Thyroid gland (tissue), 4 donors: ENCODE data around the gene PALM.
"Not testable (repeated sequence)": the region's sequence is repeated elsewhere in the genome, so short reads cannot be mapped to it uniquely, and the experiment has no call there.

Source experiments
- CTCF ChIP-seq, 6 experiments: fragments of 200-600 bp in 3 of 6; fragments of 450-650 bp in 3 of 6; sonication (generic) in 3 of 6; IDR thresholded peaks; one replicate each; pipeline ENCODE4 v1.5.1; 2016 to 2019; ENCODE audit warnings: antibody characterized with exemption in 6 of 6, mild to moderate bottlenecking in 2 of 6, inconsistent platforms in 1 of 6, moderate library complexity in 1 of 6
- POLR2A ChIP-seq, 2 donors: fragments of 450-650 bp; IDR thresholded peaks; one replicate each; pipeline ENCODE4 v1.6.1; 2017; ENCODE audit warnings: antibody characterized with exemption in 2 of 2, mild to moderate bottlenecking in 2 of 2, moderate library complexity in 1 of 2

GRCh38 chr19:740816-741505 is 32.2 kb downstream of the PALM start:
- not testable (repeated sequence) for TF ChIP-seq CTCF, POLR2A (IDR thresholded peaks at IDR 0.05)
